Natural killer cell treated with Interleukin-12 subunit alpha and Interleukin-12 subunit beta and Interleukin-15 and Interleukin-18, amount 100 ng/mL, for 72 hours (primary cell): ENCODE results near the gene TM4SF20. TPM values are rescaled to one million over a fixed set of nuclear protein-coding genes. Genes with fewer than 3 reads are reported as not detected.
A peak's percentile ranks its signal among the peaks of the same experiment; 100 is the strongest.

ENCODE experiments used
- ATAC-seq, 2 donors: fragments of 150-1000 bp; cut with Tn5 transposase in 1 of 2; sonication (Bioruptor Pico), chemical (Tn5 transposase) in 1 of 2; 2 replicates each; pipeline ENCODE4 v1.10.0; 2021
- DNase-seq: peaks from one replicate; pipeline ENCODE4 v3.0.0; 2022; ENCODE audit warnings: low spot score
- H3K27ac Mint-ChIP-seq, 2 donors: 1 replicate in 1 of 2; 2 replicates in 1 of 2; pipeline ENCODE4 v1.8.0; 2022; ENCODE audit warnings: mixed read lengths in 2 of 2, mild to moderate bottlenecking in 1 of 2, moderate library complexity in 1 of 2
- H3K27me3 Mint-ChIP-seq, 2 donors: 1 replicate in 1 of 2; 2 replicates in 1 of 2; pipeline ENCODE4 v1.8.0; 2022; ENCODE audit warnings: mixed read lengths in 2 of 2
- H3K36me3 Mint-ChIP-seq: one replicate; pipeline ENCODE4 v1.8.0; 2022; ENCODE audit warnings: mixed read lengths
- H3K4me1 Mint-ChIP-seq, 2 donors: 1 replicate in 1 of 2; 2 replicates in 1 of 2; pipeline ENCODE4 v1.8.0; 2022; ENCODE audit warnings: low read depth in 2 of 2, mixed read lengths in 2 of 2, mild to moderate bottlenecking in 1 of 2
- H3K4me3 Mint-ChIP-seq: one replicate; pipeline ENCODE4 v1.8.0; 2022; ENCODE audit warnings: mixed read lengths
- H3K9me3 Mint-ChIP-seq: 2 replicates; pipeline ENCODE4 v1.8.0; 2022; ENCODE audit warnings: mixed read lengths
- total RNA-seq, 2 donors: library from RNA; stranded (reverse); gene quantifications; one replicate each; pipeline ENCODE4 v1.2.3, GENCODE V29; 2022

Gene TM4SF20
- total RNA-seq: not detected

- Mint-ChIP-seq H3K36me3 (no peaks in the 10 kb centered on the region), H3K4me1 (peaks cover 0 to 4% of the 10 kb centered on the region in 2 donors), H3K27me3 (peaks cover 16 to 31% of the 10 kb centered on the region in 2 donors), H3K4me3 (no peak within 1 kb of the TSS), H3K9me3 (no peaks in the 10 kb centered on the region), H3K27ac (no peak within 1 kb of the TSS)
- no peak for DNase-seq
- ATAC-seq: no peak
These were observed at the start of gene TM4SF20 for GRCh38 chr2:227379095-227379494. Gene TM4SF20, minus strand, starts transcription at chr2:227379306. Its CDS starts 38 bp downstream, at chr2:227379268.

- DNase-seq (no peak), ATAC-seq (no peak)
- Mint-ChIP-seq H3K36me3 (peaks cover 10% of the 10 kb centered on the region), H3K4me1 (no peaks in the 10 kb centered on the region), H3K27ac (no peak overlapping the region), H3K27me3 (peaks cover 8 to 9% of the 10 kb centered on the region in 2 donors), H3K4me3 (no peak overlapping the region), H3K9me3 (peaks cover 9% of the 10 kb centered on the region)
These were observed 49.7 kb upstream of the TM4SF20 start for GRCh38 chr2:227428731-227429285.

GRCh38 chr2:227423656-227424499 lies 44.8 kb upstream of the TM4SF20 start:
- Mint-ChIP-seq H3K36me3 (no peaks in the 10 kb centered on the region), H3K9me3 (no peaks in the 10 kb centered on the region), H3K4me1 (no peaks in the 10 kb centered on the region), H3K4me3 (no peak overlapping the region), H3K27ac (no peak overlapping the region), H3K27me3 (peaks cover 11 to 13% of the 10 kb centered on the region in 2 donors)
- no peak for DNase-seq
- ATAC-seq: no peak

- peaks cover 11 to 15% of the 10 kb centered on the region in 2 donors for H3K27me3 Mint-ChIP-seq
- H3K4me1 Mint-ChIP-seq: peaks cover 6 to 7% of the 10 kb centered on the region in 2 donors
- no peak overlapping the region for H3K4me3 Mint-ChIP-seq
- ATAC-seq (no peak), DNase-seq (no peak)
- no peaks in the 10 kb centered on the region for H3K36me3 Mint-ChIP-seq
- no peak overlapping the region for H3K27ac Mint-ChIP-seq
- H3K9me3 Mint-ChIP-seq: no peaks in the 10 kb centered on the region
These were observed 41.3 kb upstream of the TM4SF20 start for GRCh38 chr2:227420087-227421052.

- Mint-ChIP-seq H3K9me3 (no peaks in the 10 kb centered on the region), H3K27me3 (peaks cover 7 to 18% of the 10 kb centered on the region in 2 donors), H3K4me3 (no peak overlapping the region), H3K27ac (peak overlapping the region in 1 of 2 donors; percentile 67), H3K36me3 (no peaks in the 10 kb centered on the region), H3K4me1 (peaks cover 7 to 8% of the 10 kb centered on the region in 2 donors)
- no peak for DNase-seq
- no peak for ATAC-seq
These were observed 37.6 kb upstream of the TM4SF20 start for GRCh38 chr2:227416701-227417100.

GRCh38 chr2:227415538-227416424 lies 36.7 kb upstream of the TM4SF20 start:
- DNase-seq: no peak
- ATAC-seq: peak; percentile 39 to 50
- H3K27me3 Mint-ChIP-seq: peaks cover 7 to 18% of the 10 kb centered on the region in 2 donors
- H3K4me3 Mint-ChIP-seq: no peak overlapping the region
- peaks cover 12 to 13% of the 10 kb centered on the region in 2 donors for H3K4me1 Mint-ChIP-seq
- H3K36me3 Mint-ChIP-seq: no peaks in the 10 kb centered on the region
- peak overlapping the region; percentile 37 to 68 for H3K27ac Mint-ChIP-seq
- H3K9me3 Mint-ChIP-seq: no peaks in the 10 kb centered on the region

GRCh38 chr2:227414846-227415245 lies 35.7 kb upstream of the TM4SF20 start:
- peak overlapping the region; percentile 37 to 68 for H3K27ac Mint-ChIP-seq
- peaks cover 12 to 13% of the 10 kb centered on the region in 2 donors for H3K4me1 Mint-ChIP-seq

GRCh38 chr2:227413371-227413770 lies 34.3 kb upstream of the TM4SF20 start:
- no peaks in the 10 kb centered on the region for H3K36me3 Mint-ChIP-seq
- H3K4me1 Mint-ChIP-seq: peaks cover 12 to 13% of the 10 kb centered on the region in 2 donors
- no peaks in the 10 kb centered on the region for H3K9me3 Mint-ChIP-seq
- peaks cover 7 to 14% of the 10 kb centered on the region in 2 donors for H3K27me3 Mint-ChIP-seq
- no peak overlapping the region for H3K4me3 Mint-ChIP-seq
- DNase-seq: no peak
- H3K27ac Mint-ChIP-seq: no peak overlapping the region
- ATAC-seq: no peak

More at GRCh38 chr2:227414846-227415245, 35.7 kb upstream of the TM4SF20 start:
- H3K27me3 Mint-ChIP-seq: peaks cover 7 to 14% of the 10 kb centered on the region in 2 donors
- H3K4me3 Mint-ChIP-seq: no peak overlapping the region
- ATAC-seq (no peak), DNase-seq (no peak)
- H3K9me3 Mint-ChIP-seq: no peaks in the 10 kb centered on the region
- no peaks in the 10 kb centered on the region for H3K36me3 Mint-ChIP-seq

- Mint-ChIP-seq H3K4me1 (peaks cover 12 to 13% of the 10 kb centered on the region in 2 donors), H3K4me3 (no peak overlapping the region), H3K27ac (no peak overlapping the region), H3K36me3 (no peaks in the 10 kb centered on the region), H3K27me3 (peaks cover 7 to 17% of the 10 kb centered on the region in 2 donors), H3K9me3 (no peaks in the 10 kb centered on the region)
- ATAC-seq (no peak), DNase-seq (no peak)
These were observed 33.8 kb upstream of the TM4SF20 start for GRCh38 chr2:227412877-227413276.

GRCh38 chr2:227411990-227412350 lies 32.9 kb upstream of the TM4SF20 start:
- H3K9me3 Mint-ChIP-seq: no peaks in the 10 kb centered on the region
- ATAC-seq: no peak
- H3K27ac Mint-ChIP-seq: peak overlapping the region; percentile 18 to 43
- DNase-seq: no peak
- peaks cover 7 to 22% of the 10 kb centered on the region in 2 donors for H3K27me3 Mint-ChIP-seq
- no peaks in the 10 kb centered on the region for H3K36me3 Mint-ChIP-seq
- H3K4me3 Mint-ChIP-seq: no peak overlapping the region
- H3K4me1 Mint-ChIP-seq: peaks cover 12% of the 10 kb centered on the region in 2 donors

GRCh38 chr2:227411320-227411989 lies 32.3 kb upstream of the TM4SF20 start:
- Mint-ChIP-seq H3K36me3 (no peaks in the 10 kb centered on the region), H3K4me1 (peaks cover 9 to 12% of the 10 kb centered on the region in 2 donors), H3K27ac (peak overlapping the region; percentile 18 to 43), H3K27me3 (peaks cover 7 to 20% of the 10 kb centered on the region in 2 donors), H3K9me3 (no peaks in the 10 kb centered on the region), H3K4me3 (peak overlapping the region; percentile 14)
- ATAC-seq: peak; percentile 61 to 67
- no peak for DNase-seq

GRCh38 chr2:227410191-227410590 lies 31.1 kb upstream of the TM4SF20 start:
- Mint-ChIP-seq H3K36me3 (no peaks in the 10 kb centered on the region), H3K27me3 (peaks cover 7 to 23% of the 10 kb centered on the region in 2 donors), H3K4me3 (no peak overlapping the region), H3K4me1 (peaks cover 4 to 7% of the 10 kb centered on the region in 2 donors), H3K9me3 (no peaks in the 10 kb centered on the region), H3K27ac (no peak overlapping the region)
- DNase-seq (no peak), ATAC-seq (no peak)
